HG02981 (cell line): ENCODE measurements around the gene ACSM2A.
"Not testable (repeated sequence)": the region's sequence is repeated elsewhere in the genome, so short reads cannot be mapped to it uniquely, and the experiment has no call there.

Experiments
- ATAC-seq: cut with Tn5 transposase; IDR thresholded peaks from one replicate; pipeline ENCODE4 v1.9.1; 2021; ENCODE audit warnings: mild to moderate bottlenecking, moderate library complexity; ENCODE audit not compliant: unreplicated experiment

Gene ACSM2A, protein sequence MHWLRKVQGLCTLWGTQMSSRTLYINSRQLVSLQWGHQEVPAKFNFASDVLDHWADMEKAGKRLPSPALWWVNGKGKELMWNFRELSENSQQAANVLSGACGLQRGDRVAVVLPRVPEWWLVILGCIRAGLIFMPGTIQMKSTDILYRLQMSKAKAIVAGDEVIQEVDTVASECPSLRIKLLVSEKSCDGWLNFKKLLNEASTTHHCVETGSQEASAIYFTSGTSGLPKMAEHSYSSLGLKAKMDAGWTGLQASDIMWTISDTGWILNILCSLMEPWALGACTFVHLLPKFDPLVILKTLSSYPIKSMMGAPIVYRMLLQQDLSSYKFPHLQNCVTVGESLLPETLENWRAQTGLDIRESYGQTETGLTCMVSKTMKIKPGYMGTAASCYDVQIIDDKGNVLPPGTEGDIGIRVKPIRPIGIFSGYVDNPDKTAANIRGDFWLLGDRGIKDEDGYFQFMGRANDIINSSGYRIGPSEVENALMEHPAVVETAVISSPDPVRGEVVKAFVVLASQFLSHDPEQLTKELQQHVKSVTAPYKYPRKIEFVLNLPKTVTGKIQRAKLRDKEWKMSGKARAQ

DNA sequence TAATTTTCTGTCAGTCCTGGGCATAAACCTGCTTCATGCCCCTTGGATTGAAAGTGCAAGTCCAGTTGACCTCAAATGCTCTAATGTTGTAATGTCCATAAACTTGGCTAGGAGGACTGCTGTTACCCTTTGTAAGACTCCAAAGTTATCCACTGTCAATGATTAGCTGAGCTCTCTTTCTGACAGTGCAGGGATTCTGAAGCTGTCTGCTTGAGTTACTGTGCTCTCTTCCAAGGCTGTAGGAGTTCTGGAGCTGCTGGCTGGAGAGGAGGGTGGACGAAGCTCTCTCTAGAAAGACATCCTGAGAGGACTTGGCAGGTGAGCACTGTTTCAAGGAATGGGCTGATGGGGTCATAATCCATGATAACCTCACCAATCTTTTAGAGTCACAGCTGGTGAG is at the start of gene ACSM2A:
ACSM2A (plus strand) TSS at position 158 of the 400 bp plus-strand sequence. CDS start 8,594 bp downstream, outside the sequence.
- ATAC-seq = not testable (repeated sequence)

DNA sequence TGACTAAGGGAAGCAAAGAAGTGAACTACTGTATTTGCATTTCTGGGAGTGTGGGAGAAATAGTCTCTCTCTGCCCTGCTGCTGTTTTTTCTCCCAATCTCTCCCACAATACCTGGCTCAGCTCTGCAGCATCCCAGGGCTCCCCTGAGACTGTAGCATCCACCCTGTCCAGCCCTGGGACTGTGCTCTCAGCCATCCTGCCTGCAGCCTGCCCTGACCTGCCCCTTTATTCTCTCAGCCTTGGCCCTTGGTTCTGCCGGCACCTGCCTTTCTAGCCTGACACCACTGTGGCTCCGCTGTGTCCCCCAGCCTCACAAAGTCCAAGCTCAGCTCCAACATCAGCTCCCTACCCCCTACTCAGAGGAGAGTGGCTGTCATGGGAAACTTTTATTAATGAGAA is 48.7 kb upstream of the ACSM2A start:
- ATAC-seq = no peak

DNA sequence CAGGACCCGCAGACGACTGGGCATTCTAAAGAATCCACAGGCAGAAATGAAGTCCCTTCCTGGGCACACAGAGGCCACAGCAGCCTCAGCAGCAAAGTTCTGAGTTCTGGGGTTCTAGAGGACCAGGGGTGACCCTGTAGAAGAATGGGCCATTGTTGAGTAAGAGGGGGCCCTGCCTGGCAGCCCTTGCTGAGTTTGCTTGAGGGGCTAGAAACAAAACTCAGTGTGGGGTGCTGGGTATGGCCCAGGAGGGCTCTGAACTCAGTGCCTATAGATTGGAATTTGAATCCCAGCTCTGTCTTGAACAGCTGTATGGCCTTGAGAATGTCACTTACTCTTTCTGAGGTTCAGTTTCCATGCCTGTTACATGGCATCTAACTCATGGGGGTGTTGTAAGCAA is 46.7 kb upstream of the ACSM2A start, which contains the start of gene PDILT:
PDILT (minus strand) TSS at position 101 of the 400 bp plus-strand sequence. CDS start 5,437 bp downstream, outside the sequence.
- ATAC-seq = no peak

DNA sequence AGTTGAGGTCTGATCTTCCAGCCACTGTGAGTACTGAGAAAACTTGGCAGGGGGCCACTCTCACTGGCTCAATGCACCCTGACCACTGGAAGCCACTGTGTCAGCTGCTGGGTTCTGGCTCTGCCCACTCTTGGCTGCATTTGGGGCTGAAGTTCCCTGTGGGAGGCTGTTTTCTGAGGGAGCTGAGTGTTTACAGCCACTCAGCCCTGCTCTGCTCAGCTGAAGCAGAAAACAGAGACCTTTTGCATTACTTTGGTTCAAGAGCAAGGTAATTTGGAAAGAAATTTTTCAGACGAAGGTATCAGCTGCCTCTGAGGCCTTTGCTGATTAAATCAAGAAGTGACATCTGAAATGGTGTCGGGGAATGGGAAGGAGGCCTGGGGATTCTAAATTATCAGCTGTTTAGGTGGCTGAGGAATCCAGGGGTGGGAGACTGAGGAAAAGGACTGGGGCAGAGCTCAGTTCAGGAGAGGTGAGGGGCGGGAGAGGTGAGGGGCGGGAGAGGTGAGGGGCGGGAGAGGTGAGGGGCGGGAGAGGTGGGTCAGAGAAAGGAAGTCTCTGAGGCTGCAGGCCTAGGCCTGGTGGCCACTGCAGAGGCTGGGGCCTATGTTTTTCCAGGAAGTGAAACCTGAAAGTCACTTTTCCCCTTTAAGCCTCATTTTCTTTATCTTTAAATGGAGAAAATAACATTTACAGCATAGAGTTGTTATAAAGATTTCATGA is 41.8 kb upstream of the ACSM2A start, which contains the start of gene ACSM5:
ACSM5 (plus strand) TSS at position 137 of the 723 bp plus-strand sequence. CDS start 1,951 bp downstream, outside the sequence.
- ATAC-seq = peak; percentile 37

DNA sequence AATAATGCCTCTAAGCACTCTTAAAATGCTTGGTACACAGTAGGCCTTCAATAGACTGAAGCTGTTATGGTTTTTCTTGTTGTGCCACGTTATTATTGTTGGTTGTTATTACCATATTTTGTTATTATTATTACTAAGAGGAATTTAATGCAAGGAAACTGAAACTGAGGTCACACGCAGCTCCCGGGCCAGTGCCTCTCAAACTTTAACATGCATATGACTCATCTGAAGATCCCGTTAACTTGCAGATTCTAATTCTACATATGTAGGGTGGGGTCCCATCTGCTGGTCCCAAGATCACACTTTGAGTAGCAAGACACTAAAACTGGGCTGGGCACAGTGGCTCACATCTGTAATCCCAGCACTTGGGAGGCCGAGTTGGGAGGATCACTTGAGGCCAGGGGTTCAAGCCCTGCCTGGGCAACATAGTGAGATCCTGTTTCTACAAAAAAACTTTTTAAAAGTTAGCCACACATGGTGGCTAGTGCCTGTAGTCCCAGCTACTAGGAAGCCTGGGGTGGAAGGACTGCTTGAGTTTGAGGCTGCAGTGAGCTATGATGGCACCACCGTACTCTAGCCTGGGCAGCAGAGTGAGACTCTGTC is 41.1 kb upstream of the ACSM2A start:
- peak; percentile 73 for ATAC-seq

DNA sequence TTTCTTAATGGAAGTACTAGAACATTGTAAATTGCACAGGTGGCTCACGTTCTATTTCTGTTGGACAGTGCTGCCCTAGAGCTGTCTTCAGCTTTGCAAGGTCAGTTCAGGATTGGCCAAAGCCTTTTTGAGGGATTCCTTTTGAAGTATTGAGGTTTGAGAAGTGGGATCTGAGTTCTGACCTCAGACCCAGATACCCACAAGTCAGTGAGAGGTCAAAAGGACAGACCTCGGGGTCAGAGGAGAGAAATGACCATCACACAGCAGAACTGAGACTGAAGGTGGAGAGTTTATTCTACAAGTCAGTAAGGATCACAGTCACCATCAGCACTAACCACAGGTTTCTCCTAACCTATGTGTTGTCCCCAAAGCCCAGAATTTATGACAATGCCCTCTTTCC is 40.3 kb upstream of the ACSM2A start:
- peak; percentile 44 for ATAC-seq

DNA sequence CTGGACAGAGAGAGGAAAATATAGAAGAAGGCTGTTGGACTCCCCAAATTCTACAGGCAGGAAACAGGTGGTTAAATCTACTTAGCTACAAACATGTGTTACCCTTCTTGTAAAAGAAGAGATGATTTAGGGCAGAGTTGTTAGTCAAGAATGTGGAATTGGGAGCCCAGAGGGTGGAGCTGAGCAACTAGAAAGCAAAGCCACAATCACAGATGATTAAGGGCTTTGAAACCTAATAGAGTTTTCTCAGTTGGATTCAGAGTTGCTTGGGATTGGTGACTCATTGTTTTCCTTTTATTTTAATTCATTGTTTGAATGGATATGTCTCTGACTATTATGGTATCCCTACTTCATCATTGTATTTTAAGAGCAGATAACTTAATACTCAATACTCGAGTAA is 35.8 kb upstream of the ACSM2A start:
- no peak for ATAC-seq

DNA sequence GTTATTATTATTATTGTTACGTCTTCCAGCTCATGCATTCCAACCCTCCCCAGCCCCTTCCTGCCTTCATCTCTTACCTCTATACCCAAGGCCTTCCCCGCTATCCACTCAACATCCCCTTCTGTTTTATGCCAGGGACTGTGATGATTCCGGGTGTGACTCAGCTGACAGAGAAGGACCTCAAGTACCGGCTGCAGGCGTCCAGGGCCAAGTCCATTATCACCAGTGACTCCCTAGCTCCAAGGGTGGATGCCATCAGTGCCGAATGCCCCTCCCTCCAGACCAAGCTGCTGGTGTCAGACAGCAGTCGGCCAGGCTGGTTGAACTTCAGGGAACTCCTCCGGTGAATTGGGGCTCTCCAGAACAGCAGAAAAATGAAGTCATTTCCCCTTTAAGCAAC is 32.2 kb upstream of the ACSM2A start:
- not testable (repeated sequence) for ATAC-seq

DNA sequence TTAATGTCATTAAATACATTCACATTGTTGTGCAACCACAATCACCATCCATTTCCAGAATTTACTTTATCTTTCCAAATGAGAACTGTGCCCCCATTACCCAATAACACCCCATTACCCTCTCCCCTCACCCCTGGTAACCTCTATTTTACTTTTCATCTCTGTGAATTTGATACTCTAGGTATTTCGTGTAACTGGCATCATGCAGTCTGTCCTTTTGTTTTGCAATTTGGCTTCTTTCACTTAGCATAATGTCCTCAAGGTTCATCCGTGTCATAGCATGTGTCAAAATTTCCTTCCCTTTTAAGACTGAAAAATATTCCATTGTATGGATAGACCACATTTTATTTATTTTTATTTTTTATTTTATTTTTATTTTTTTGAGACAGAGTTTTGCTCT is 29.6 kb upstream of the ACSM2A start:
- not testable (repeated sequence) for ATAC-seq

DNA sequence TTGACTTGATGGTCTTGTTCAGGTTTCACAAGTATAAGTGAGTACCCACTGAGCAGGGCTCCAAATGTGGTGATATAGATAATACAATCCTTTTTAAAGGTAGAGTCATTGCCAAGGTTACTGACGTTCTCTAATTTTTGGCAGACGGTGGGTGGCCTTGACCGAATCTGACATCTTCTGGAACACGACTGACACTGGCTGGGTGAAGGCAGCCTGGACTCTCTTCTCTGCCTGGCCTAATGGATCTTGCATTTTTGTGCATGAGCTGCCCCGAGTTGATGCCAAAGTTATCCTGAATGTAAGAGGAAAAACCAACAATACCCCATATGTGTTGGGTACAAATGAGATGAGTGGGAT is 27.6 kb upstream of the ACSM2A start:
- ATAC-seq = not testable (repeated sequence)

DNA sequence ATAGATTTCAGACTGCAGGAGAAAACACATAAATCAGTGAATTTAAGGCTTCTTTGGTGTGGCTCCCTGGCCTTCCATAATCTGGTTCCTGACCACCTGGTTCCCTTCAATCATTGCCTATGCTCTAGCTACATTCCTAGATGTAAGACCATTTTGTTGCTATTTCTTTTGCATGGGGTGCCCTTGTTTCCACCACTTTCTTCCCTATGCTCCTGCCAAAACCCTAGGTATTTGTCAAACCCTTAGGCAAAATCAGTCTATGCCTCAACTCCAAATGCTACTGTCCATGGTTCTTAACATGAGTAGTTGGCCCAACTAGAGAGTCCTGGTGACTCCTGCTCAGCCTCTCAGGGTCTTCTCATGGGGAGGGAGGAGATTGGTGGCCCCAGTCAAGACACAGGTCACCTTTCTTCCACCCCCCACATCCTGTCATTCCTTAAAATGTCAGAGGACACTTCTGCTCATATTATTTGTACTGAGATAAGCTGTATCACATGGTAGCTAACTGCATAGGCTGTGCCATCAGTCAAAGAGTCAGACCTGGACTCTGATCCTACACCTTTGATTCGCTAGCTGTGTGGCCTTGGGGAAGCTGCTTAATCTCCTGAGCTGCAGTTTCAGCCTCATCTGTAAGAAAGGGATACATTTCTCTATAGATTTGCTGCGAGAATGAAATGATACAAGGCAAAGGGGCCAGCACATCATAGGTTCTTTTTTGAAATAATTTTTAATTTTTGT is 27.0 kb upstream of the ACSM2A start:
- ATAC-seq = no peak

DNA sequence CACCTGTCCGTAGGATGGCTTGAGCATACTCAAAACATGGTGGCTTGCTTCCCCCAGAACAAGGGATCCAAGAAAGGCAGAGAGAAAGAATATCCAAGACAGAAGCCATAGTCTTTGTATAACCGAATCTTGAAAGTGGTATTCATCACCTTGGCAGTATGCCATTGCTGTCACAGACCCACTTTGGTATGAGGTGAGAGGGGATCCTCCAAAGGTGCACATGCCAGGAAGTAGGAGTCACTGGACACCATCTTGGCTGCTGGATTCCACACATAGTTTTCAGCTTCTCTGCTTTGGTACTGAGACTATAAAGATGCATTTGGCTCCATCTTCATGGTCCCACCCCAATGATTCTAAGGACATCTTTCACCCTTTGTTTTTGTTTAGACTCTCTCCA is 23.9 kb upstream of the ACSM2A start:
- not testable (repeated sequence) for ATAC-seq

DNA sequence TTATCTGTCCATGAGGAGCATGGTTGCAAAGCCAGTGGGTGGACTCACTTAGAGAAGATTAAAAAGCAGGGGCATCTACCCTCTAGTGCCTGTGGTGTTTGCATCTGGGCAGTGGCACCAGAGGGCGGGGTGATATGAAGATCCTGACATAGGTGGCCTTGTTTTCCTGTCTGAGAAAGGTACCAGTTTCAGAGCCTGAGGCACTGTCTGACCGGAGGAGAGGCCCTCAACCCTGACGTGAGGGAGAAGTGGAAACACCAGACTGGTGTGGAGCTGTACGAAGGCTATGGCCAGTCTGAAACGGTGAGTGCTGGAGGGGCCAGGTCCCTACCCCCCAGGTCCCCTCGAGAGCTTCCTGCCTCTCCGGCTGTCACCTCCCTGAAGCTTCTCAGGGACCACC is 21.8 kb upstream of the ACSM2A start:
- not testable (repeated sequence) for ATAC-seq

DNA sequence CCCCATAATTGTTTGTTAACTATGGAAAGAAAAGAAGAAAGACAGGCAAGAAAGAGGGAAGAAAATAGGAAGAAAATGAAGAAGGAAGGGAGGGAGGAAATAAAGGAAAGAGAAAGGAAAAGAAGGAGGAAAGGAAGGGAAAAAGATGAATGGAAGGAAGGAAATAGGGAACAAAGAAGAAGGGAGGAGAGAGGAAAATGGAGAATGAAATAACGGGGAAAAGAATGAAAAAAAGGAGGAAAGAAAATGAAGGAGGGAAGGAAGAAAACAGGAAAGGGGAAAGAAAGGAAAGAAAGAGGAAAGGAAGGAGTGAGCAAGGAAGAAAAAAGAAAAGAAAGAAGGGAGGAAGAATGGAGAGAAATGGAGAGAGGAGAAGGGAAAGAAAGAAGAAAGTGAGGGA is 20.8 kb upstream of the ACSM2A start:
- ATAC-seq = not testable (repeated sequence)

DNA sequence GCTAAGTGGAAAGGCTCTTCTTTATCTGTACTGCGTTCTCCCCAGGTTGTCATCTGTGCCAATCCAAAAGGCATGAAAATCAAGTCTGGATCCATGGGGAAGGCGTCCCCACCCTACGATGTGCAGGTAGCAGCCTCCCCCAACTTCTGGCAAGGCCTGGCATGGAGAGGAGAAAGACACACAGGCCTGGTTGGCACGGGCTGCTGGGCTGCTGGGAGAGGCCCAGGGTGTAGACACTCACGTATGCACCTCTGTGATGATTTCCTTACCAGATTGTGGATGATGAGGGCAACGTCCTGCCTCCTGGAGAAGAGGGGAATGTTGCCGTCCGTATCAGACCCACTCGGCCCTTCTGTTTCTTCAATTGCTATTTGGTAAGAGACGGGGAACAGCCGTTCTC is 20.4 kb upstream of the ACSM2A start:
- ATAC-seq = no peak

DNA sequence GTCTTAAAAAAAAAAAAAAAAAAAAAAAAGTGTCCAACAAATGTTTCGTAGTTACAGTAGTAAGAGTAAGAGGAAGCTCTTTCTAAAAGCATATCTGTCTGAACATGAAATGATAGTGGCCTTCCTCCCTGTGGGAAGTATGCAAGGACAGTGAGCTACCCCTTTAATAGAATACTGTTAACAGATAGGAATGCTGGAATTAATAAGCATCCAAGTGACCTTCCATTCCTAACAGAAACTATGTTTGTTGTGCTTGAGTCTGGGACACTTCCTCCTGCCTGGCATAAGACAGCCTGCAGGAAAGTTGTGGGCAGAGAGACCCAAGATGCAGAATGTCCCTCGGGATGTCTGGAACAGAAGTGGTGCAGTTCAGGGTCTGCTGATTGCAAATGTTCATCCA is 12.4 kb upstream of the ACSM2A start:
- not testable (repeated sequence) for ATAC-seq

DNA sequence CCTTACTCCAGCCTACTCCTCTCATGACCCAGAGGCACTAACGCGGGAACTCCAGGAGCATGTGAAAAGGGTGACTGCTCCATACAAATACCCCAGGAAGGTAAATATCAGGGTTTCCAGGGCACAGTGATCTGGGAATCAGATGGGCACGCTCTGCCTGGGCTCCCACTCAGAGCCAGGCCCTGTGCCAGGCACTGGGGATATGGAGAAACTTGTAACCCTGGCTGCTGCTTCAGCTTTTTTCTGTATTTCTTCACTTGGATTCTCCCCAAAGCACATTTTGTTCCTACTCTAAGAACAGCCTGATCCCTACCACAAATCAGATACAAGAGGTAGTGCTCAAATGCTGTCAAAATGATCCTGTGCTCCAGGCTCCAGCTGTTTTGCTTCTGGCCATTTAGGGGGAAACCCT is 11.5 kb upstream of the ACSM2A start:
- not testable (repeated sequence) for ATAC-seq

DNA sequence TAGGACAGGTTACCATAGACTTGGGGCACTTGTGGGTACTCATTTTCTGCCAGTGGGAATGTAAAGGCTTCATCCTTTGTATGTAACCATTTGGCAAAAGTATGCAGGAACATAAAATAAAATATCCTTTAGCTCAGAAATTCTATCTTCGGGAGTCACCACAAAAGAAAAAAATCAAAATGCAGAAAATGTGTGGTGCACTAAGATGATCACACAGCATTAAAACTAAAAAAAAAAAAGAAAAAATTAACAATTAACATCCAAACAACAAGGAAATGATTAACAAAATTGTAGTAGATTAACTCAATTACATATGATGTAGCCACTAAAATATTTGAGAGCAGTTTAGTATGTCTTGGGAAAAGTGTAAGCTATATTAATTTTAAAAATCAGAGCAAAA is 10.6 kb upstream of the ACSM2A start:
- not testable (repeated sequence) for ATAC-seq

DNA sequence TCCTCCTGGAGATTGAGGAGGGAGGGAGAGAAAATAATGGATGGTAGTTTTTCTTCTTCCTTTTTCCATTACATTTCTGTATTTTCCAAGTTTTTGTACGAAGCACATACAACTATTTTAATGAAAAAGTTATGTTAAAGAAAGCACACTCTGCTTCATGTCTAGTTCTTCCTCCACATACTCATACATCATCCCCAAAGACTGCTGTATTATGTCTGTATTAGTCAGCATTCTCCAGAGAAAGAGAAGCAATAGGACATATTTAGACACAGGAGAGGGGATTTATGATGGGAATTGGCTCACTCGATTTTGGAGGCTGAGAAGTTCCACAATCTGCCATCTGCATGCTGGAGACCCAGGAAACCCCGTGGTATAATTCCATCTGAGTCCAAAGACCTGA is 10.1 kb upstream of the ACSM2A start:
- no peak for ATAC-seq

DNA sequence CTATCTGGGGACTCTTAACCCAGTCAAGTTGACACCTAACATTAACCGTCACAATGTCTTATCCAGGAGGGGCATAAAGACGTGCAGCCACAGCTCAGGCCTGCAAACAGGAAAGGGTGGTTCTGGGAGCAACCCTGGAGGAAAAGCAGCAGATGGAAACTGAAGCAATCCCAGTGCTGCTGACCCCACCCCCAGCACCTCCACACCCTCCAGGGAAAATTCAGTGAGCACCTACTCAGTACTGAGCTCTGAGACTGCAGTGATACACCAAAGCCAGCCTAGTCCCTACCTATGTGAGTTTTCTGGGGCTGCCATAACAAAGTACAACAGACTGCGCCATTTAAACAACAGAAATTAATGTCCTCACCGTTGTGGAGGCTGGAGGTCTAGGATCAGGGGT is 9.5 kb upstream of the ACSM2A start:
- not testable (repeated sequence) for ATAC-seq
